ENCODE results near the gene SH3TC2. TPM values are rescaled to one million over a fixed set of nuclear protein-coding genes. Genes with fewer than 3 reads are reported as not detected.

SH3TC2 gene
- total RNA-seq, 1 donor from 2014 or later, result 0.69 TPM

DNA sequence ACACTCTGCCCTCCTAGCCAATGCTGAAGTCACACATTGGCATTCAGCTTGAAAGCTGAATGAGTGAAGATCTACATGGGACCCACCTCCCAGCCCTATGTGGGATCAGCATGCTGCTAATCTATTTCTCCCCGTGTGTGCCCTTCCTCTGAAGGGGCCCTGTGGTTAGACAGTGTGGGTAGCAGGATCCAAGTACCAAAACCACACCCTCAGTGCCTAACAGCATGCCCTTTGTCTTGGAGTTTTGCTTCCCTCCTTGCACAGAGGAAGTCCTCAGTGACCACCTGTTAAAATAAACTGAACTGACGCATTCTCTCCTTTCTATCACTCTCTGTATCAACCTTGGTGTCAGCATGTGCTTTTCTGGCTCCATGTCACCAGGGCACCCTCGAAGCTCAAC is 25.0 kb downstream of the SH3TC2 start:
- TF ChIP-seq, protein P1, sequence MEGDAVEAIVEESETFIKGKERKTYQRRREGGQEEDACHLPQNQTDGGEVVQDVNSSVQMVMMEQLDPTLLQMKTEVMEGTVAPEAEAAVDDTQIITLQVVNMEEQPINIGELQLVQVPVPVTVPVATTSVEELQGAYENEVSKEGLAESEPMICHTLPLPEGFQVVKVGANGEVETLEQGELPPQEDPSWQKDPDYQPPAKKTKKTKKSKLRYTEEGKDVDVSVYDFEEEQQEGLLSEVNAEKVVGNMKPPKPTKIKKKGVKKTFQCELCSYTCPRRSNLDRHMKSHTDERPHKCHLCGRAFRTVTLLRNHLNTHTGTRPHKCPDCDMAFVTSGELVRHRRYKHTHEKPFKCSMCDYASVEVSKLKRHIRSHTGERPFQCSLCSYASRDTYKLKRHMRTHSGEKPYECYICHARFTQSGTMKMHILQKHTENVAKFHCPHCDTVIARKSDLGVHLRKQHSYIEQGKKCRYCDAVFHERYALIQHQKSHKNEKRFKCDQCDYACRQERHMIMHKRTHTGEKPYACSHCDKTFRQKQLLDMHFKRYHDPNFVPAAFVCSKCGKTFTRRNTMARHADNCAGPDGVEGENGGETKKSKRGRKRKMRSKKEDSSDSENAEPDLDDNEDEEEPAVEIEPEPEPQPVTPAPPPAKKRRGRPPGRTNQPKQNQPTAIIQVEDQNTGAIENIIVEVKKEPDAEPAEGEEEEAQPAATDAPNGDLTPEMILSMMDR (IDR thresholded peaks at IDR 0.05), result no peak
- TF ChIP-seq EZH2phosphoT487 (IDR thresholded peaks at IDR 0.05) (no peak), EZH2 (IDR thresholded peaks at IDR 0.05) (no peak)
- Histone ChIP-seq H3K4me1 (peaks cover 5% of the 10 kb centered on the region), H3K9me3 (ENCODE audit: low read depth) (no peaks in the 10 kb centered on the region), H3K36me3 (no peaks in the 10 kb centered on the region), H3K9ac (no peak overlapping the region), H4K20me1 (ENCODE audit: low read depth) (no peaks in the 10 kb centered on the region), H3K4me3 (no peak overlapping the region), H3K27me3 (no peaks in the 10 kb centered on the region), H3F3A (ENCODE audit: low read depth) (no peaks in the 10 kb centered on the region), H3K27ac (no peak overlapping the region), H3K4me2 (no peak overlapping the region), H3K79me2 (ENCODE audit: low read depth) (no peaks in the 10 kb centered on the region), H2AFZ (replicated peaks) (no peak overlapping the region)
- H3K9me3 Mint-ChIP-seq, result no peaks in the 10 kb centered on the region
- DNase-seq (ENCODE audit: low spot score), result no peak
- no peak overlapping the region for H3K27ac Mint-ChIP-seq
- no peak overlapping the region for H3K4me3 Mint-ChIP-seq
- no peaks in the 10 kb centered on the region for H3K27me3 Mint-ChIP-seq (ENCODE audit: insufficient read depth, low read depth)
- H3K36me3 Mint-ChIP-seq, result no peaks in the 10 kb centered on the region
- H3K4me1 Mint-ChIP-seq, result peaks cover 4% of the 10 kb centered on the region

DNA sequence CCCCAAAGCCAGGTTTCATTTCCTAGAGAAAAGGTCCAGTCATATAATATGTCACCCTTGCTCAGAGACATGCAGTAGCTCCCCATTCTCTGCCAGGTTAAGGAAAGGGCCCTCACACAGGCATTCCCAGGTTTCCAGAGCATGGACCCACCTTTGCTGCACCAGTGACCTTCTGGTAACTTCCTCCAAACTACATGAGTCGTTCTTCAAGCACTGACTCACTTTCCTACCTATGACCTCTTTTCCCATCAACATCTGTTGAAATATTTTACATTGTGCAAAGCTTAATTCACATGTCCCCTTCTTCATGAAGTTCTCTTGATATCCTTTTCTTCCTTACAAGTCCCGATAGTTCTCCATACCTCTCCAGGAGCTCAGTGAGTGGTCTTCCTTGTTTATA is 25.9 kb downstream of the SH3TC2 start:
- no peaks in the 10 kb centered on the region for H3K27me3 Mint-ChIP-seq (ENCODE audit: insufficient read depth, low read depth)

GRCh38 chr5:149036168-149036567 is 26.7 kb downstream of the SH3TC2 start:
- TF ChIP-seq, protein P1 (IDR thresholded peaks at IDR 0.05), result no peak
- no peak for TF ChIP-seq EZH2phosphoT487 (IDR thresholded peaks at IDR 0.05)
- no peak for TF ChIP-seq EZH2 (IDR thresholded peaks at IDR 0.05)
- no peaks in the 10 kb centered on the region for H3K36me3 Mint-ChIP-seq
- no peaks in the 10 kb centered on the region for H3F3A ChIP-seq (ENCODE audit: low read depth)
- no peak overlapping the region for H3K27ac Mint-ChIP-seq
- no peak overlapping the region for H3K4me3 ChIP-seq
- no peak overlapping the region for H3K9ac ChIP-seq
- H3K9me3 ChIP-seq (ENCODE audit: low read depth), result no peaks in the 10 kb centered on the region
- no peaks in the 10 kb centered on the region for H3K4me1 Mint-ChIP-seq
- H3K4me3 Mint-ChIP-seq, result no peak overlapping the region
- H3K27me3 ChIP-seq, result no peaks in the 10 kb centered on the region
- H3K79me2 ChIP-seq (ENCODE audit: low read depth), result no peaks in the 10 kb centered on the region
- no peaks in the 10 kb centered on the region for H3K27me3 Mint-ChIP-seq (ENCODE audit: insufficient read depth, low read depth)
- no peak overlapping the region for H3K27ac ChIP-seq
- no peaks in the 10 kb centered on the region for H3K4me1 ChIP-seq
- H3K4me2 ChIP-seq, result no peak overlapping the region
- no peak overlapping the region for H2AFZ ChIP-seq (replicated peaks)
- no peak for DNase-seq (ENCODE audit: low spot score)
- H3K36me3 ChIP-seq, result no peaks in the 10 kb centered on the region
- H4K20me1 ChIP-seq (ENCODE audit: low read depth), result no peaks in the 10 kb centered on the region
- no peaks in the 10 kb centered on the region for H3K9me3 Mint-ChIP-seq

More for the DNA sequence above, 25.9 kb downstream of the SH3TC2 start:
- no peak overlapping the region for H3K4me3 Mint-ChIP-seq
- no peaks in the 10 kb centered on the region for H3K36me3 ChIP-seq
- H3F3A ChIP-seq (ENCODE audit: low read depth), result no peaks in the 10 kb centered on the region
- peaks cover 4% of the 10 kb centered on the region for H3K4me1 Mint-ChIP-seq
- H3K9ac ChIP-seq, result no peak overlapping the region
- no peak overlapping the region for H3K27ac Mint-ChIP-seq
- H3K4me1 ChIP-seq, result peaks cover 5% of the 10 kb centered on the region
- no peaks in the 10 kb centered on the region for H3K27me3 ChIP-seq
- H4K20me1 ChIP-seq (ENCODE audit: low read depth), result no peaks in the 10 kb centered on the region
- no peak for DNase-seq (ENCODE audit: low spot score)
- H2AFZ ChIP-seq (replicated peaks), result no peak overlapping the region
- no peak overlapping the region for H3K27ac ChIP-seq
- H3K9me3 Mint-ChIP-seq, result no peaks in the 10 kb centered on the region
- no peaks in the 10 kb centered on the region for H3K79me2 ChIP-seq (ENCODE audit: low read depth)
- H3K4me3 ChIP-seq, result no peak overlapping the region
- no peaks in the 10 kb centered on the region for H3K9me3 ChIP-seq (ENCODE audit: low read depth)
- H3K36me3 Mint-ChIP-seq, result no peaks in the 10 kb centered on the region
- no peak overlapping the region for H3K4me2 ChIP-seq
- TF ChIP-seq, protein P1 (IDR thresholded peaks at IDR 0.05), result no peak
- TF ChIP-seq EZH2 (IDR thresholded peaks at IDR 0.05) (no peak), EZH2phosphoT487 (IDR thresholded peaks at IDR 0.05) (no peak)
